HG03135 (cell line): ENCODE results near the gene CPE.

Experiments
- ATAC-seq: cut with Tn5 transposase; IDR thresholded peaks from one replicate; pipeline ENCODE4 v1.9.1; 2021; ENCODE audit warnings: mild to moderate bottlenecking, moderate library complexity; ENCODE audit not compliant: unreplicated experiment

Gene CPE

DNA sequence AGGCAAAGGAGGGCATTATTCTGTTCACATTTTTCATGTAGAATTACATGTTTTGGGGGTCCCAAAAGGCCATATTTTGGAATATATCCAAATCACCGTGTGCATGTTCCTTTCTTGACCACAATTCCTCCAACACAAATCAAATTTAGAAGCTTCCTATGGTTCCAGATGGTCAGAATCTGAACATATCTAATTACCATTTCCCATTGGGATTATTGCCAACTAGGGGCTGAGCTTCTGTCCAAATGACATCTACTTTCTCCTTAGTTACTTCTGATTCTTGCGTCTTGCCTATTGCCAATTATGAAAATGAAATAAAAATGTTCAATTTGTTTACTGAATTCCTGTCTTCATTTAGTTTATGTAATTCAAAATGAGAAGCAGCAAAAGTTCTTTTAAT is 163.7 kb downstream of the CPE start:
- ATAC-seq: no peak
